ENCODE measurements around the gene ZNF592.

DNA sequence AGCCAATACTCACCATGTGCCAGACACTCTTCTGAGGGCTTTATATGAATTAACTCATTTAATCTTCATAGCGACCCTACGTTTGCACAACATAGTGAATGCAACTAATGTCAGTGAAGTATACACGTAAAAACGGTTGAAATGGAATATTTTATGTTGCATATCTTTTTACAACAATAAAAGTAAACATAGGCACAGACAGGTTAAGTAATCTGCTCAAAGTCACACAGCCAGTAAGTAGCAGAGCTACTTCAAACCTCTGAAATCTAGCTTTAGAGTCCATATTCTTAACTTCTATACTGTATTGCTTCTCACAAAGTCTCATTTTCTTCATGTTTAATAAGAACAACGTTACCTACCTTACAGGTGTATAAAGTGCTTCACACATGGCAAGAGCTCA, 34.0 kb upstream of the ZNF592 start:
- no peak for TF ChIP-seq HNRNPL (IDR thresholded peaks at IDR 0.05; ENCODE audit: low read depth, low read length)
- TF ChIP-seq, protein P1, sequence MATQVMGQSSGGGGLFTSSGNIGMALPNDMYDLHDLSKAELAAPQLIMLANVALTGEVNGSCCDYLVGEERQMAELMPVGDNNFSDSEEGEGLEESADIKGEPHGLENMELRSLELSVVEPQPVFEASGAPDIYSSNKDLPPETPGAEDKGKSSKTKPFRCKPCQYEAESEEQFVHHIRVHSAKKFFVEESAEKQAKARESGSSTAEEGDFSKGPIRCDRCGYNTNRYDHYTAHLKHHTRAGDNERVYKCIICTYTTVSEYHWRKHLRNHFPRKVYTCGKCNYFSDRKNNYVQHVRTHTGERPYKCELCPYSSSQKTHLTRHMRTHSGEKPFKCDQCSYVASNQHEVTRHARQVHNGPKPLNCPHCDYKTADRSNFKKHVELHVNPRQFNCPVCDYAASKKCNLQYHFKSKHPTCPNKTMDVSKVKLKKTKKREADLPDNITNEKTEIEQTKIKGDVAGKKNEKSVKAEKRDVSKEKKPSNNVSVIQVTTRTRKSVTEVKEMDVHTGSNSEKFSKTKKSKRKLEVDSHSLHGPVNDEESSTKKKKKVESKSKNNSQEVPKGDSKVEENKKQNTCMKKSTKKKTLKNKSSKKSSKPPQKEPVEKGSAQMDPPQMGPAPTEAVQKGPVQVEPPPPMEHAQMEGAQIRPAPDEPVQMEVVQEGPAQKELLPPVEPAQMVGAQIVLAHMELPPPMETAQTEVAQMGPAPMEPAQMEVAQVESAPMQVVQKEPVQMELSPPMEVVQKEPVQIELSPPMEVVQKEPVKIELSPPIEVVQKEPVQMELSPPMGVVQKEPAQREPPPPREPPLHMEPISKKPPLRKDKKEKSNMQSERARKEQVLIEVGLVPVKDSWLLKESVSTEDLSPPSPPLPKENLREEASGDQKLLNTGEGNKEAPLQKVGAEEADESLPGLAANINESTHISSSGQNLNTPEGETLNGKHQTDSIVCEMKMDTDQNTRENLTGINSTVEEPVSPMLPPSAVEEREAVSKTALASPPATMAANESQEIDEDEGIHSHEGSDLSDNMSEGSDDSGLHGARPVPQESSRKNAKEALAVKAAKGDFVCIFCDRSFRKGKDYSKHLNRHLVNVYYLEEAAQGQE (IDR thresholded peaks at IDR 0.05; ENCODE audit: borderline replicate concordance) = no peak
- TF ChIP-seq, protein P1 (CRISPR knock-in tag; IDR thresholded peaks at IDR 0.05; ENCODE audit: low read depth) = no peak
- TF ChIP-seq, protein P2, sequence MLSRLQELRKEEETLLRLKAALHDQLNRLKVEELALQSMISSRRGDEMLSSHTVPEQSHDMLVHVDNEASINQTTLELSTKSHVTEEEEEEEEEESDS (CRISPR knock-in tag; IDR thresholded peaks at IDR 0.05) = no peak
- TF ChIP-seq BDP1 (IDR thresholded peaks at IDR 0.05; ENCODE audit: insufficient read depth, insufficient read length) = no peak
- TF ChIP-seq, protein P3, sequence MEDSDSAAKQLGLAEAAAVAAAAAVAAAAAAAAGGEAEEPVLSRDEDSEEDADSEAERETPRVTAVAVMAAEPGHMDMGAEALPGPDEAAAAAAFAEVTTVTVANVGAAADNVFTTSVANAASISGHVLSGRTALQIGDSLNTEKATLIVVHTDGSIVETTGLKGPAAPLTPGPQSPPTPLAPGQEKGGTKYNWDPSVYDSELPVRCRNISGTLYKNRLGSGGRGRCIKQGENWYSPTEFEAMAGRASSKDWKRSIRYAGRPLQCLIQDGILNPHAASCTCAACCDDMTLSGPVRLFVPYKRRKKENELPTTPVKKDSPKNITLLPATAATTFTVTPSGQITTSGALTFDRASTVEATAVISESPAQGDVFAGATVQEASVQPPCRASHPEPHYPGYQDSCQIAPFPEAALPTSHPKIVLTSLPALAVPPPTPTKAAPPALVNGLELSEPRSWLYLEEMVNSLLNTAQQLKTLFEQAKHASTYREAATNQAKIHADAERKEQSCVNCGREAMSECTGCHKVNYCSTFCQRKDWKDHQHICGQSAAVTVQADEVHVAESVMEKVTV (CRISPR knock-in tag; IDR thresholded peaks at IDR 0.05) = no peak
- TF ChIP-seq, protein P4, sequence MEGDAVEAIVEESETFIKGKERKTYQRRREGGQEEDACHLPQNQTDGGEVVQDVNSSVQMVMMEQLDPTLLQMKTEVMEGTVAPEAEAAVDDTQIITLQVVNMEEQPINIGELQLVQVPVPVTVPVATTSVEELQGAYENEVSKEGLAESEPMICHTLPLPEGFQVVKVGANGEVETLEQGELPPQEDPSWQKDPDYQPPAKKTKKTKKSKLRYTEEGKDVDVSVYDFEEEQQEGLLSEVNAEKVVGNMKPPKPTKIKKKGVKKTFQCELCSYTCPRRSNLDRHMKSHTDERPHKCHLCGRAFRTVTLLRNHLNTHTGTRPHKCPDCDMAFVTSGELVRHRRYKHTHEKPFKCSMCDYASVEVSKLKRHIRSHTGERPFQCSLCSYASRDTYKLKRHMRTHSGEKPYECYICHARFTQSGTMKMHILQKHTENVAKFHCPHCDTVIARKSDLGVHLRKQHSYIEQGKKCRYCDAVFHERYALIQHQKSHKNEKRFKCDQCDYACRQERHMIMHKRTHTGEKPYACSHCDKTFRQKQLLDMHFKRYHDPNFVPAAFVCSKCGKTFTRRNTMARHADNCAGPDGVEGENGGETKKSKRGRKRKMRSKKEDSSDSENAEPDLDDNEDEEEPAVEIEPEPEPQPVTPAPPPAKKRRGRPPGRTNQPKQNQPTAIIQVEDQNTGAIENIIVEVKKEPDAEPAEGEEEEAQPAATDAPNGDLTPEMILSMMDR (IDR thresholded peaks at IDR 0.05 in 2 of 3, conservative IDR thresholded peaks at IDR 0.05 in 1 of 3; ENCODE audit: insufficient read depth in 2 of 3, low read depth in 1 of 3, low read length in 3 of 3) = no peak
- TF ChIP-seq JUND (IDR thresholded peaks at IDR 0.05; ENCODE audit: borderline replicate concordance, low read depth, low read length) = no peak
- no peak for TF ChIP-seq JUND (tag; IDR thresholded peaks at IDR 0.05; ENCODE audit: borderline replicate concordance, low read depth, low read length)
- TF ChIP-seq L3MBTL2 (IDR thresholded peaks at IDR 0.05) = no peak; the same call in 1 of the 2 replicates
- no peak for TF ChIP-seq SIN3A (IDR thresholded peaks at IDR 0.05; ENCODE audit: borderline replicate concordance in 2 of 2, control insufficient read depth in 1 of 2, low read depth in 2 of 2, low read length in 2 of 2)
- no peak for TF ChIP-seq YY1 (IDR thresholded peaks at IDR 0.05; ENCODE audit: borderline replicate concordance in 1 of 3, control insufficient read depth in 1 of 3, extremely low read depth in 1 of 3, insufficient read depth in 3 of 3, insufficient read length in 1 of 3, insufficient replicate concordance in 2 of 3, low read depth in 1 of 3, low read length in 2 of 3)
- no peak for TF ChIP-seq NFIC (IDR thresholded peaks at IDR 0.05)
- no peak for TF ChIP-seq TAF7 (tag; IDR thresholded peaks at IDR 0.05)

All from K562 (cell line).